GM15510 (cell line): ENCODE data around the gene ANKS1B.

Experiments
- POLR2A ChIP-seq: IDR thresholded peaks from 3 replicates; pipeline ENCODE4 v1.6.1; 2011; ENCODE audit warnings: borderline replicate concordance; ENCODE audit not compliant: insufficient read length; ENCODE audit errors: extremely low read depth

The ANKS1B gene

GRCh38 chr12:98698603-98699463 is 1285.9 kb downstream of the ANKS1B start:
- TF ChIP-seq POLR2A = no peak

- TF ChIP-seq POLR2A = no peak
Observed at GRCh38 chr12:98697209-98697608, 1287.5 kb downstream of the ANKS1B start.

- TF ChIP-seq POLR2A = no peak
Observed at GRCh38 chr12:98696036-98696646, 1288.6 kb downstream of the ANKS1B start.

DNA sequence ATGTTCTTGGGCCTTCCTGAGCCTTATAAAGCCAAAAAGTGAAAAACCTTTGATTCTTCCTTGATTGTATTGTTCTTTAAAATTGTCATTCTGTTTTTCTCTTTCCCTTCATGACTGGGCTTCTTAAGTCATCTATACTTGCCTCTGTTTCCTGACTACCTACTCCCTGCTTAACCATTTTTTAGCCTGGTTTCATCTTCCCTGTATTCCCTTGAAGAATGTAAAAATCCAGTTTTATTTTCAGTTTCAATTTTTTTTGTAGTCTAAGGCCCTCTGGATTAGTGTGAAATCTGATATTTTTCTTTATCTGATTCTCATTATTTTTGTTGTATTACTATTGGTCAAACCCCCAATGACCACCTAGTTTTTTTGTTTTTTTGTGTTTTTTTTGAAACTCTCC is 1293.4 kb downstream of the ANKS1B start:
- TF ChIP-seq POLR2A = no peak

GRCh38 chr12:98686603-98687002 is 1298.1 kb downstream of the ANKS1B start:
- no peak for TF ChIP-seq POLR2A
